Activated naive CD4-positive, alpha-beta T cell treated with anti-CD3 and anti-CD28 coated beads, Interleukin-2, amount 50 U/mL, for 72 hours (primary cell): ENCODE data around the gene ADAM21. TPM values are rescaled to one million over a fixed set of nuclear protein-coding genes. Genes with fewer than 3 reads are reported as not detected.
"Not testable (repeated sequence)": the region's sequence is repeated elsewhere in the genome, so short reads cannot be mapped to it uniquely, and the experiment has no call there.

Experiments
- ATAC-seq, 2 donors: fragments of 150-1000 bp; cut with Tn5 transposase; 2 replicates each; pipeline ENCODE4 v1.10.0; 2021; ENCODE audit warnings: mild to moderate bottlenecking in 2 of 2, moderate library complexity in 2 of 2
- DNase-seq, 2 donors: peaks; one replicate each; pipeline ENCODE4 v3.0.0; 2021 to 2022; ENCODE audit warnings: low spot score in 2 of 2
- H3K27ac Mint-ChIP-seq, 2 donors: one replicate each; pipeline ENCODE4 v1.8.0; 2022; ENCODE audit warnings: mild to moderate bottlenecking in 2 of 2, mixed read lengths in 2 of 2
- H3K36me3 Mint-ChIP-seq, 2 donors: one replicate each; pipeline ENCODE4 v1.8.0; 2022; ENCODE audit warnings: mixed read lengths in 2 of 2
- H3K9me3 Mint-ChIP-seq, 2 donors: one replicate each; pipeline ENCODE4 v1.8.0; 2022; ENCODE audit warnings: mixed read lengths in 2 of 2
- total RNA-seq, 2 donors: library from RNA; stranded (reverse); gene quantifications; one replicate each; pipeline ENCODE4 v1.2.3, GENCODE V29; 2022

Gene ADAM21
- total RNA-seq, 2 donors from 2014 or later = 0.39 TPM; not detected in 1

DNA sequence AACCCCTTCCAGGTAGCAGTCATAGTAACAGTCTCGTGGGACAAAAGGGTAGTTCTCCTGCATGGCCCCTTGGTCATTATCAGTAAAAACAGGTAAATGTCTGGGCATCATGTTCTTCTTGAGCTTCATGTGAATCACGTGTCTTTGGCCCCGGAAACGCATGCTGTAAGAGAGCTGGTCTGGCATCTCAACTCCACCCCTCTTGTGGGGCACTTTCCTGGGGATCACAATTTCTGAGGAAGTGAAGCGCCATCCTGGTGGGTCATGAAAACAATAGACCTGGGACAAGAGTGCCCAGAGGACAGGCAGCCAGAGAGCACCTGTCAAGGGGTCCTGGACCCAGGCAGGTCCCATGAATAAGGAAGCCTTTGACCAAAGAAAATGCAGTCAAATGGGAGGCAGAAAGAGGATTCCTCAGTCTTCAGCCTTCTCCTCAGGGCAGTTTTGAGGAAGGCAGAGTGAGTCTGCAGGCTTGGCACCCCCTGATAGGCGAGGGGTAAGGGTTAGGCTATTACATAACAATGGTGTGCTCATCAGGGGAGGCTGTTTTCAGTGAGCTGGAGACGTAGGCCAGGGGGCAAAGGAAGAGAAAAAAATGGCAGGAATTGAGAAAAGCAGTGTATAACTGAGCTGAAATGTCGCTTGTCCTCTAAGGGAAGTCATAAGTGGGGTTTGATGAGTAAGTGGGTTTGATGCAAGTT is 19.0 kb downstream of the ADAM21 start:
- not testable (repeated sequence) for ATAC-seq, H3K9me3 Mint-ChIP-seq, DNase-seq
- H3K27ac Mint-ChIP-seq = peak overlapping the region in 1 of 2 donors; percentile 23
- peaks cover 0 to 13% of the 10 kb centered on the region in 2 donors for H3K36me3 Mint-ChIP-seq

DNA sequence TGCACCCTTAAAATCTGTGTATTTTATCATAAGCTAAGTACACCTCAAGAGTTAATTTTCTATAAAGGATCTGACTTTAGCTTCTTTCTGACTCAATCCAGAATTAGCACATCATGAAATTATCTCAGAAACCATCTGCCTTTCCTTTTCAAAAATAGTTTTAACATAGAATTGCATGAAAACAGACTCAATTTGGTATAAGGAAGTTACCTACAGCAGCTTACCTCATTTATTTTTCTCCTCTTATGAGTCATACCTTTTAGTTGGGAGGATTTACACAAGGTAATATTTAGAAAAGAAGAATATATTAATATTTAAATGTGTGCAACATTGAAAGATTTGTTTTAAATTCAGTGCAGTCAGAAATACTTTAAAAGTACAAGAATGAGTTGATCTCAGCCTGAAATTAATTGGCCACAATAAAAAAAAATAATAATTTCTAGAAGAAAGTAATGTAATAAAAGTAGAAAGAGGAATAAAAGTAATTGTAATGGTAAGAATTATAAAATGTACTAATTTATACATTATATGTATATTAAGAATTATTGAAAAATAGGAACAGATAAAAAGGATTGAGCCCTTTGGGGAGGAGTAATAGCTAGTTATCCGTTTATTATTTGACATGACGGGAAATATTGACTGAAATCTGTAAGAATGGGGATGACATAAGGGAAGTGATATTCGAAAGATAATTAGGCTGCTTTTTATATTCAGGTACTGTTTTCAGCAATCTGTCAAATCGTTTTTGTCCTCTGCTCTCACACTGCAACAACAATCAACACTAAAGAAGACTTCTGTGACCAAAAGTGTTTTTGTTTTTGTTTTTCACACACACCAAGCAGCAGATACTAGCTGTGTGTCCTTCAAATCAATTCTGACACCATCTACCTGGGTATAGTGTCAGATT is 20.5 kb downstream of the ADAM21 start:
- H3K36me3 Mint-ChIP-seq = peaks cover 8 to 20% of the 10 kb centered on the region in 2 donors

DNA sequence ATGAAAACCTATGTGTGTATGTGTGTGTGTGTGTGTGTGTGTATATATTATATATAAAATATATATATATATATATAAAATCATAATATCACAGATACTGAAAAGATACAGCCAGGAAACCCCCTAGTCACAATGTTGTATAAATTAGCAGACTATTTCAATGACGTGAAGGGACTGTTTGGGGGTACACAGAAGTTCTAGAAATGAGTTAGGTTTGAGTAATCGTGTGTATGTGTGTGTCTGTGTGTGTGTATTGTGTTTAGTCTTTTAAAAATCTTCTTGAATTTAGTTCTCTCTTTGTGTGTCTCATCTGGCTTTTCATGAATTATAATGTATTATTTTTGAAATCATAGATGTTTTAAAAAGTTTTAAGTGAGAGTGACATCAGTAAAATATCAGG is 21.9 kb downstream of the ADAM21 start:
- no peak for DNase-seq
- no peak overlapping the region for H3K27ac Mint-ChIP-seq
- H3K36me3 Mint-ChIP-seq = peaks cover 8 to 20% of the 10 kb centered on the region in 2 donors
- ATAC-seq = no peak
- no peaks in the 10 kb centered on the region for H3K9me3 Mint-ChIP-seq

More for the DNA sequence above, 20.5 kb downstream of the ADAM21 start:
- peak in 1 of 2 donors; percentile 61 for ATAC-seq
- H3K9me3 Mint-ChIP-seq = no peaks in the 10 kb centered on the region
- DNase-seq = no peak
- peak overlapping the region in 1 of 2 donors; percentile 10 for H3K27ac Mint-ChIP-seq

DNA sequence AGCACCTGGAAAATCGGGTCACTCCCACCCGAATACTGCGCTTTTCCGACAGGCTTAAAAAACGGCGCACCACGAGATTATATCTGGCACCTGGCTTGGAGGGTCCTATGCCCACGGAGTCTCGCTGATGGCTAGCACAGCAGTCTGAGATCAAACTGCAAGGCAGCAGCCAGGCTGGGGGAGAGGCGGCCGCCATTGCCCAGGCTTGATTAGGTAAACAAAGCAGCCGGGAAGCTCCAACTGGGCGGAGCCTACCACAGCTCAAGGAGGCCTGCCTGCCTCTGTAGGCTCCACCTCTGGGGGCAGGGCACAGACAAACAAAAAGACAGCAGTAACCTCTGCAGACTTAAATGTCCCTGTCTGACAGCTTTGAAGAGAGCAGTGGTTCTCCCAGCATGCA is 23.5 kb downstream of the ADAM21 start:
- not testable (repeated sequence) for H3K27ac Mint-ChIP-seq, DNase-seq, H3K9me3 Mint-ChIP-seq

DNA sequence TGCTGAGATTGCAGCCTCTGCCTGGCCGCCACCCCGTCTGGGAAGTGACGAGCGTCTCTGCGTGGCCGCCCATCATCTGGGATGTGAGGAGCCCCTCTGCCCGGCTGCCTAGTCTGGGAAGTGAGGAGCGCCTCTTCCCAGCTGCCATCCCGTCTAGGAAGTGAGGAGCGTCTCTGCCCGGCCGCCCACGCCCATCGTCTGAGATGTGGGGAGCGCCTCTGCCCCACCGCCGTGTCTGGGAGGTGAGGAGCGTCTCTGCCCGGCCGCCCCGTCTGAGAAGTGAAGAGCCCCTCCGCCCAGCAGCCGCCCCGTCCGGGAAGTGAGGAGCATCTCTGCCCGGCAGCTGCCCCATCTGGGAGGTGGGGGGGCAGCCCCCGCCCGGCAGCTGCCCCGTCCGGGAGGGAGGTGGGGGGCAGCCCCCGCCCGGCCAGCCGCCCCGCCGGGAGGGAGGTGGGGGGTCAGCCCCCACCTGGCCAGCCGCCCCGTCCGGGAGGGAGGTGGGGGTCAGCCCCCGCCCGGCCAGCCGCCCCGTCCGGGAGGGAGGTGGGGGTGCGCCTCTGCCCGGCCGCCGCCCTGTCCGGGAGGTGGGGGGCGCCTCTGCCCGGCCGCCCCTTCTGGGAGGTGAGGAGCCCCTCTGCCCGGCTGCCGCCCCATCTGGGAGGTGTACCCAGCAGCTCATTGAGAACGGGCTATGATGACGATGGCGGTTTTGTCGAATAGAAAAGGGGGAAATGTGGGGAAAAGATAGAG is 25.6 kb downstream of the ADAM21 start:
- H3K27ac Mint-ChIP-seq, ATAC-seq, H3K9me3 Mint-ChIP-seq, DNase-seq: not testable (repeated sequence)
- peaks cover 13 to 17% of the 10 kb centered on the region in 2 donors for H3K36me3 Mint-ChIP-seq

More for the DNA sequence above, 23.5 kb downstream of the ADAM21 start:
- not testable (repeated sequence) for ATAC-seq
- peaks cover 17 to 19% of the 10 kb centered on the region in 2 donors for H3K36me3 Mint-ChIP-seq

DNA sequence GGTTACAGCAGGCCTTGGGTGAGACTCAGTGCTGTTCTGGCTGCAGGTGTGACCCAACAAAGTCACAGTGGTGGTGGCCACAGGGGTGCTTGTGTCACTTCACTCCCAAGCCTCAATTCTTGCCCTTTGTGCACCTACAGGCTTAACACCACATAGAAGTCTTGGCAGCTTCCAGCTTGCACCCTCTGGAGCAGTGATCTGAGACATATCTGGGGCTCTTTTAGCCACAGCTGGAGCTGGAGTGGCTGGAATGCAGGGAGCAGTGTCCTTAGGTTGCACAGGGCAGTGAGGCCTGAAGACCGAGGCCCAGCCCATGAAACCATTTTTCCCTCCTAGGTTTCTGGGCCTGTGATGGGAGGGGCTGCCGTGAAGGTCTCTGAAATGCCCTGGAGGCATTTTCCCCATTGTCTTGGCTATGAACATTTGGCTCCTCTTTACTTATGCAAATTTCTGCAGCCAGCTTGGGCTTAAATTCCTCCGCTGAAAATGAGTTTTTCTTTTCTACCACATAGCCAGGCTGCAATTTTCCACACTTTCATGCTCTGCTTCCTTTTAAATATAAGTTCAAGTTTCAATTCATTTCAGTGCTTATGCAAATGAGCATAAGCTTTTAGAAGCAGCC is 37.7 kb downstream of the ADAM21 start:
- peaks cover 25 to 56% of the 10 kb centered on the region in 2 donors for H3K36me3 Mint-ChIP-seq

DNA sequence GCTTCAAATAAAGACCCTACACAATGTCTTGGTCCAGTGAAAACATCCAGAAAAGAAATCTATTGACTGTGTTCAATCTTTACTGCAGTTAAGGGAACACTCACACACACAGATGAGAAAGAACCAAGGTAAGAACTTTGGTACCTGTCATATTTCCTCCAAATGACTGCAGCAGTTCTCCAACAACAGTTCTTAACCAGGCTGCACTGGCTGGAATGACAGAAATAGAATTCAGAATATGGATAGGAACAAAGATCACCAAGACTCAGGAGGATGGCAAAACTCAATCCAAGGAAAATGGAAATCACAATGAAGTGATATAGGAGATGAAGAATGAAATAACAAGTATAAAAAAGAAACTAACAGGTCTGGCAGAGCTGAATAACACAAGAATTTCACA is 46.2 kb downstream of the ADAM21 start:
- peaks cover 0 to 29% of the 10 kb centered on the region in 2 donors for H3K36me3 Mint-ChIP-seq
- ATAC-seq (no peak), DNase-seq (no peak)
- H3K27ac Mint-ChIP-seq = no peak overlapping the region
- H3K9me3 Mint-ChIP-seq = peaks cover 4 to 5% of the 10 kb centered on the region in 2 donors

More for the DNA sequence above, 37.7 kb downstream of the ADAM21 start:
- Mint-ChIP-seq H3K27ac (no peak overlapping the region), H3K9me3 (peaks cover 18 to 29% of the 10 kb centered on the region in 2 donors)
- ATAC-seq = no peak
- DNase-seq = no peak

Other genes with a start within 250 kb of the ADAM21 start
- 10 to 100 TPM; 46.5 to 69.4 TPM for gene COX16, start 92.5 kb upstream of the ADAM21 start, total RNA-seq
- gene SYNJ2BP, start 35.1 kb upstream of the ADAM21 start, total RNA-seq = 1 to 10 TPM; 4.1 to 4.6 TPM
- gene ADAM20, start 82.8 kb downstream of the ADAM21 start, total RNA-seq = 1 to 10 TPM in 1 of 2 donors, under 1 TPM in 1; 0.56 to 2.4 TPM
- 10 to 100 TPM; 58.8 to 80.4 TPM for gene MED6, start 148.5 kb downstream of the ADAM21 start, total RNA-seq
- gene TTC9, start 189.7 kb downstream of the ADAM21 start, total RNA-seq = 1 to 10 TPM; 6.2 to 6.5 TPM